Upper lobe of left lung (tissue), 4 donors: Measurements from ENCODE around the gene WARS2.

ENCODE experiments used
- CTCF ChIP-seq, 6 experiments: fragments of 450-650 bp in 4 of 6; fragments of 200-600 bp in 2 of 6; sonication (generic) in 2 of 6; IDR thresholded peaks; one replicate each; pipeline ENCODE4 v1.5.1; 2016 to 2019; ENCODE audit warnings: antibody characterized with exemption in 6 of 6
- EP300 ChIP-seq, 4 donors: sonication (generic); formaldehyde crosslinking; IDR thresholded peaks; one replicate each; pipeline ENCODE4 v1.5.1; 2017; ENCODE audit warnings: antibody characterized with exemption in 4 of 4, control low read depth in 2 of 4
- POLR2A ChIP-seq, 4 donors: fragments of 450-650 bp; IDR thresholded peaks; one replicate each; pipeline ENCODE4 v1.5.1; 2016 to 2017; ENCODE audit warnings: antibody characterized with exemption in 4 of 4, mild to moderate bottlenecking in 2 of 4

GRCh38 chr1:119083479-119083878 is 57.0 kb downstream of the WARS2 start:
- TF ChIP-seq EP300 (IDR thresholded peaks at IDR 0.05) (no peak), POLR2A (IDR thresholded peaks at IDR 0.05) (no peak), CTCF (IDR thresholded peaks at IDR 0.05) (no peak)
